Adrenal gland (tissue), 5 donors: ENCODE results near the gene TBC1D9.

ENCODE experiments used
- POLR2A ChIP-seq, 2 donors: fragments of 450-650 bp; IDR thresholded peaks; one replicate each; pipeline ENCODE4 v1.6.1; 2017; ENCODE audit warnings: antibody characterized with exemption in 2 of 2, mild to moderate bottlenecking in 2 of 2, moderate library complexity in 1 of 2
- TF ChIP-seq, protein P1 (sequence below), 6 experiments: fragments of 450-650 bp in 4 of 6; fragments of 200-600 bp in 2 of 6; sonication (generic) in 1 of 6; IDR thresholded peaks; 1 replicate in 5 of 6; 2 replicates in 1 of 6; pipeline versions ENCODE4 v1.5.1 to v1.8.0; 2016 to 2021; ENCODE audit warnings: antibody characterized with exemption in 6 of 6, mild to moderate bottlenecking in 2 of 6, moderate library complexity in 1 of 6
- donor health status: DM: no; HTN: no; CAD: no.

DNA sequence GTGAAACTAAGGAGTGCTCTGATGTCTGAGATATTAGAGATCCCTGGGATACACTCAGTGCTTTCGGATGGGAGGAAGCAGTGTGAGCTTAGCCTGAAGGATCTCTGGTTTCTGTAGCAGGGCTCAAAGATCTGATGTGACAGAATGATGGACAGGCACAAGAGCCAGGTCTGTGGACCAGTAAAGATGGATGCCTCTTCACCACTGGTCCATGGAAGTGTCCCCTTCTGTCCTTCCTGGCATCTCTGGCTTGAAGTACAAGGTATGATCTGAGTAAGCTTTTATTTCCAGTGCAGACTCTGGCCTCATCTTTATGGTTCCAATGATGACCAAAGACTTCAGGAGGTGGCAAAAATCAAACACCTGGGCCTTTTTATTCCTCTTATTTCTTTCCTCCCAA, 88.1 kb downstream of the TBC1D9 start:
- no peak for TF ChIP-seq POLR2A (IDR thresholded peaks at IDR 0.05)
- TF ChIP-seq, protein P1, sequence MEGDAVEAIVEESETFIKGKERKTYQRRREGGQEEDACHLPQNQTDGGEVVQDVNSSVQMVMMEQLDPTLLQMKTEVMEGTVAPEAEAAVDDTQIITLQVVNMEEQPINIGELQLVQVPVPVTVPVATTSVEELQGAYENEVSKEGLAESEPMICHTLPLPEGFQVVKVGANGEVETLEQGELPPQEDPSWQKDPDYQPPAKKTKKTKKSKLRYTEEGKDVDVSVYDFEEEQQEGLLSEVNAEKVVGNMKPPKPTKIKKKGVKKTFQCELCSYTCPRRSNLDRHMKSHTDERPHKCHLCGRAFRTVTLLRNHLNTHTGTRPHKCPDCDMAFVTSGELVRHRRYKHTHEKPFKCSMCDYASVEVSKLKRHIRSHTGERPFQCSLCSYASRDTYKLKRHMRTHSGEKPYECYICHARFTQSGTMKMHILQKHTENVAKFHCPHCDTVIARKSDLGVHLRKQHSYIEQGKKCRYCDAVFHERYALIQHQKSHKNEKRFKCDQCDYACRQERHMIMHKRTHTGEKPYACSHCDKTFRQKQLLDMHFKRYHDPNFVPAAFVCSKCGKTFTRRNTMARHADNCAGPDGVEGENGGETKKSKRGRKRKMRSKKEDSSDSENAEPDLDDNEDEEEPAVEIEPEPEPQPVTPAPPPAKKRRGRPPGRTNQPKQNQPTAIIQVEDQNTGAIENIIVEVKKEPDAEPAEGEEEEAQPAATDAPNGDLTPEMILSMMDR (IDR thresholded peaks at IDR 0.05): no peak
